ENCODE data around the gene ICAM1.

The ICAM1 gene

GRCh38 chr19:10256970-10257615, 13.8 kb upstream of the ICAM1 start:
- no peak overlapping the region for H3K27ac ChIP-seq (ENCODE audit: insufficient read depth, low read depth, low read length, poor library complexity, severe bottlenecking)
- no peak overlapping the region for H3K4me3 ChIP-seq (ENCODE audit: insufficient read depth, low read depth, low read length)
- H3K36me3 ChIP-seq (ENCODE audit: control insufficient read depth, insufficient read depth, low read length) = peaks cover 10% of the 10 kb centered on the region
- no peaks in the 10 kb centered on the region for H3K4me1 ChIP-seq (ENCODE audit: control insufficient read depth, insufficient read depth, low read length)
- no peaks in the 10 kb centered on the region for H3K9me3 ChIP-seq (ENCODE audit: control insufficient read depth, low read length)
- no peaks in the 10 kb centered on the region for H3K27me3 ChIP-seq (ENCODE audit: control insufficient read depth, insufficient read depth, low read length, poor library complexity, severe bottlenecking)
- WGBS, 2 experiments = 91 to 94% methylated on average over 8 to 9 of the region's 9 CpGs

GRCh38 chr19:10258080-10258710, 12.7 kb upstream of the ICAM1 start:
- H3K27me3 ChIP-seq (ENCODE audit: control insufficient read depth, insufficient read depth, low read length, poor library complexity, severe bottlenecking) = no peaks in the 10 kb centered on the region

GRCh38 chr19:10259162-10259905, 11.6 kb upstream of the ICAM1 start:
- no peak overlapping the region for H3K27ac ChIP-seq (ENCODE audit: insufficient read depth, low read depth, low read length, poor library complexity, severe bottlenecking)
- no peak overlapping the region for H3K4me3 ChIP-seq (ENCODE audit: insufficient read depth, low read depth, low read length)
- WGBS, 2 experiments = 66 to 70% methylated on average over 32 of the region's 32 CpGs
- H3K9me3 ChIP-seq (ENCODE audit: control insufficient read depth, low read length) = no peaks in the 10 kb centered on the region
- no peaks in the 10 kb centered on the region for H3K27me3 ChIP-seq (ENCODE audit: control insufficient read depth, insufficient read depth, low read length, poor library complexity, severe bottlenecking)
- H3K36me3 ChIP-seq (ENCODE audit: control insufficient read depth, insufficient read depth, low read length) = peaks cover 10% of the 10 kb centered on the region
- no peaks in the 10 kb centered on the region for H3K4me1 ChIP-seq (ENCODE audit: control insufficient read depth, insufficient read depth, low read length)

More at GRCh38 chr19:10258080-10258710, 12.7 kb upstream of the ICAM1 start:
- Histone ChIP-seq H3K36me3 (ENCODE audit: control insufficient read depth, insufficient read depth, low read length) (peaks cover 10% of the 10 kb centered on the region), H3K27ac (ENCODE audit: insufficient read depth, low read depth, low read length, poor library complexity, severe bottlenecking) (no peak overlapping the region), H3K4me3 (ENCODE audit: insufficient read depth, low read depth, low read length) (no peak overlapping the region), H3K9me3 (ENCODE audit: control insufficient read depth, low read length) (no peaks in the 10 kb centered on the region), H3K4me1 (ENCODE audit: control insufficient read depth, insufficient read depth, low read length) (no peaks in the 10 kb centered on the region)
- 95% methylated on average over 18 of the region's 18 CpGs for WGBS, 2 experiments

GRCh38 chr19:10260141-10260584, 10.8 kb upstream of the ICAM1 start:
- Histone ChIP-seq H3K9me3 (ENCODE audit: control insufficient read depth, low read length) (no peaks in the 10 kb centered on the region), H3K27me3 (ENCODE audit: control insufficient read depth, insufficient read depth, low read length, poor library complexity, severe bottlenecking) (no peaks in the 10 kb centered on the region), H3K27ac (ENCODE audit: insufficient read depth, low read depth, low read length, poor library complexity, severe bottlenecking) (no peak overlapping the region), H3K4me1 (ENCODE audit: control insufficient read depth, insufficient read depth, low read length) (no peaks in the 10 kb centered on the region), H3K4me3 (ENCODE audit: insufficient read depth, low read depth, low read length) (no peak overlapping the region), H3K36me3 (ENCODE audit: control insufficient read depth, insufficient read depth, low read length) (peaks cover 10% of the 10 kb centered on the region)
- 95% methylated on average over 8 of the region's 8 CpGs for WGBS, 2 experiments

- WGBS, 2 experiments = 90 to 93% methylated on average over 7 of the region's 7 CpGs
- Histone ChIP-seq H3K4me1 (ENCODE audit: control insufficient read depth, insufficient read depth, low read length) (no peaks in the 10 kb centered on the region), H3K4me3 (ENCODE audit: insufficient read depth, low read depth, low read length) (no peak overlapping the region), H3K9me3 (ENCODE audit: control insufficient read depth, low read length) (no peaks in the 10 kb centered on the region), H3K36me3 (ENCODE audit: control insufficient read depth, insufficient read depth, low read length) (peaks cover 7% of the 10 kb centered on the region), H3K27me3 (ENCODE audit: control insufficient read depth, insufficient read depth, low read length, poor library complexity, severe bottlenecking) (no peaks in the 10 kb centered on the region), H3K27ac (ENCODE audit: insufficient read depth, low read depth, low read length, poor library complexity, severe bottlenecking) (no peak overlapping the region)
Measured at GRCh38 chr19:10262771-10263170, 8.1 kb upstream of the ICAM1 start.

- H3K9me3 ChIP-seq (ENCODE audit: control insufficient read depth, low read length) = no peaks in the 10 kb centered on the region
- H3K4me3 ChIP-seq (ENCODE audit: insufficient read depth, low read depth, low read length) = no peak overlapping the region
- no peaks in the 10 kb centered on the region for H3K36me3 ChIP-seq (ENCODE audit: control insufficient read depth, insufficient read depth, low read length)
- H3K27me3 ChIP-seq (ENCODE audit: control insufficient read depth, insufficient read depth, low read length, poor library complexity, severe bottlenecking) = peaks cover 27% of the 10 kb centered on the region
- 89 to 97% methylated on average over 7 of the region's 7 CpGs for WGBS, 2 experiments
- H3K4me1 ChIP-seq (ENCODE audit: control insufficient read depth, insufficient read depth, low read length) = no peaks in the 10 kb centered on the region
- H3K27ac ChIP-seq (ENCODE audit: insufficient read depth, low read depth, low read length, poor library complexity, severe bottlenecking) = no peak overlapping the region
Measured at GRCh38 chr19:10266706-10267105, 4.2 kb upstream of the ICAM1 start.

GRCh38 chr19:10268071-10268470, 2.8 kb upstream of the ICAM1 start:
- Histone ChIP-seq H3K4me1 (ENCODE audit: control insufficient read depth, insufficient read depth, low read length) (no peaks in the 10 kb centered on the region), H3K9me3 (ENCODE audit: control insufficient read depth, low read length) (no peaks in the 10 kb centered on the region), H3K36me3 (ENCODE audit: control insufficient read depth, insufficient read depth, low read length) (no peaks in the 10 kb centered on the region), H3K27me3 (ENCODE audit: control insufficient read depth, insufficient read depth, low read length, poor library complexity, severe bottlenecking) (peaks cover 38% of the 10 kb centered on the region), H3K27ac (ENCODE audit: insufficient read depth, low read depth, low read length, poor library complexity, severe bottlenecking) (no peak overlapping the region), H3K4me3 (ENCODE audit: insufficient read depth, low read depth, low read length) (no peak overlapping the region)
- 85 to 88% methylated on average over 6 of the region's 6 CpGs for WGBS, 2 experiments

- no peak overlapping the region for H3K4me3 ChIP-seq (ENCODE audit: insufficient read depth, low read depth, low read length)
Measured at GRCh38 chr19:10269333-10270179, 1.4 kb upstream of the ICAM1 start.

GRCh38 chr19:10270180-10270615, 722 bp upstream of the ICAM1 start:
- WGBS, 2 experiments = 13 to 16% methylated on average over 37 of the region's 37 CpGs
- Histone ChIP-seq H3K4me1 (ENCODE audit: control insufficient read depth, insufficient read depth, low read length) (no peaks in the 10 kb centered on the region), H3K36me3 (ENCODE audit: control insufficient read depth, insufficient read depth, low read length) (no peaks in the 10 kb centered on the region), H3K9me3 (ENCODE audit: control insufficient read depth, low read length) (no peaks in the 10 kb centered on the region), H3K4me3 (ENCODE audit: insufficient read depth, low read depth, low read length) (no peak overlapping the region), H3K27ac (ENCODE audit: insufficient read depth, low read depth, low read length, poor library complexity, severe bottlenecking) (no peak overlapping the region), H3K27me3 (ENCODE audit: control insufficient read depth, insufficient read depth, low read length, poor library complexity, severe bottlenecking) (peaks cover 38% of the 10 kb centered on the region)

More at GRCh38 chr19:10269333-10270179, 1.4 kb upstream of the ICAM1 start:
- no peaks in the 10 kb centered on the region for H3K36me3 ChIP-seq (ENCODE audit: control insufficient read depth, insufficient read depth, low read length)
- H3K27ac ChIP-seq (ENCODE audit: insufficient read depth, low read depth, low read length, poor library complexity, severe bottlenecking) = no peak overlapping the region
- no peaks in the 10 kb centered on the region for H3K4me1 ChIP-seq (ENCODE audit: control insufficient read depth, insufficient read depth, low read length)
- no peaks in the 10 kb centered on the region for H3K9me3 ChIP-seq (ENCODE audit: control insufficient read depth, low read length)
- 10 to 11% methylated on average over 59 of the region's 59 CpGs for WGBS, 2 experiments
- peaks cover 38% of the 10 kb centered on the region for H3K27me3 ChIP-seq (ENCODE audit: control insufficient read depth, insufficient read depth, low read length, poor library complexity, severe bottlenecking)

Measured in ectodermal cell (in vitro differentiated cells).